ENCODE data around the gene TMEM88. TPM values are rescaled to one million over a fixed set of nuclear protein-coding genes. Genes with fewer than 3 reads are reported as not detected.

Gene TMEM88
- total RNA-seq, 1 experiment from 2014 or later, result 11.3 TPM

GRCh38 chr17:7832431-7832830, 22.4 kb upstream of the TMEM88 start:
- no peak overlapping the region for H3K18ac ChIP-seq (ENCODE audit: insufficient read length, low read depth, low read length)
- H4K5ac ChIP-seq (ENCODE audit: insufficient read length, low read depth, low read length), result no peak overlapping the region
- no peak overlapping the region for H3K27ac ChIP-seq (ENCODE audit: insufficient read length, low read depth, low read length)
- no peak overlapping the region for H3T11ph ChIP-seq (ENCODE audit: low read length)
- no peaks in the 10 kb centered on the region for H3K79me1 ChIP-seq (ENCODE audit: insufficient read depth, low read depth, low read length, poor library complexity, severe bottlenecking)
- H3K9me3 Mint-ChIP-seq, result no peaks in the 10 kb centered on the region
- TF ChIP-seq CTCF (conservative IDR thresholded peaks at IDR 0.05), result no peak
- no peak overlapping the region for H2AK5ac ChIP-seq (ENCODE audit: insufficient read length, low read length)
- H3K14ac ChIP-seq (ENCODE audit: insufficient read depth, low read length), result no peak overlapping the region
- H3K79me2 ChIP-seq (ENCODE audit: insufficient read depth, low read length), result no peaks in the 10 kb centered on the region
- no peak overlapping the region for H2BK15ac ChIP-seq (ENCODE audit: low read depth, low read length)
- peaks cover 17 to 25% of the 10 kb centered on the region in 2 experiments for H3K4me1 Mint-ChIP-seq
- H2BK20ac ChIP-seq (ENCODE audit: low read depth, low read length, poor library complexity, severe bottlenecking), result no peak overlapping the region
- H2BK5ac ChIP-seq (ENCODE audit: insufficient read length, low read length), result no peak overlapping the region
- peaks cover 31% of the 10 kb centered on the region for H3K23me2 ChIP-seq (ENCODE audit: insufficient read length, low read depth, low read length, poor library complexity, severe bottlenecking)
- no peak overlapping the region for H3K9ac ChIP-seq (ENCODE audit: extremely low read depth, insufficient read length, low read length)
- H2AFZ ChIP-seq (ENCODE audit: low read length), result no peak overlapping the region
- no peak overlapping the region for H3K23ac ChIP-seq (ENCODE audit: insufficient read length, low read depth, low read length)
- H3K9me3 ChIP-seq (ENCODE audit: control insufficient read depth, low read depth, low read length), result no peaks in the 10 kb centered on the region
- no peak overlapping the region for H3K56ac ChIP-seq (ENCODE audit: insufficient read length, low read depth, low read length)
- no peaks in the 10 kb centered on the region for H3K36me3 Mint-ChIP-seq (ENCODE audit: insufficient read depth in 1 of 3, low read depth in 3 of 3)
- H2BK12ac ChIP-seq (ENCODE audit: insufficient read length, low read depth, low read length), result no peak overlapping the region
- no peak overlapping the region for H3K27ac Mint-ChIP-seq
- no peak overlapping the region for H3K4me2 ChIP-seq (ENCODE audit: insufficient read depth, insufficient read length, low read length)
- no peak overlapping the region for H4K91ac ChIP-seq (ENCODE audit: insufficient read length, low read depth, low read length)
- H3K27me3 ChIP-seq (ENCODE audit: insufficient read depth, low read length), result peaks cover 9% of the 10 kb centered on the region; the same call in 1 of the 2 replicates
- WGBS (ENCODE audit: extremely low coverage, insufficient read length, low lambda C conversion rate), result no CpG with 5 or more reads among the region's 10 CpGs
- H3K4ac ChIP-seq (ENCODE audit: low read depth, low read length), result no peak overlapping the region
- H2BK120ac ChIP-seq (ENCODE audit: low read depth, low read length, poor library complexity, severe bottlenecking), result no peak overlapping the region
- H4K20me1 ChIP-seq (ENCODE audit: control insufficient read depth, insufficient read depth, insufficient read length), result no peaks in the 10 kb centered on the region
- H3K27me3 Mint-ChIP-seq (ENCODE audit: low read depth), result peaks cover 52% of the 10 kb centered on the region
- DNase-seq, result no peak
- no peak overlapping the region for H4K8ac ChIP-seq (replicated peaks; ENCODE audit: insufficient read length, low read depth, low read length)
- H3K4me3 Mint-ChIP-seq, result no peak overlapping the region
- peaks cover 2% of the 10 kb centered on the region; the same call in 1 of the 2 replicates for H3K4me1 ChIP-seq (ENCODE audit: insufficient read depth, low read length)
